ENCODE results near the gene TRMT61A. TPM values are rescaled to one million over a fixed set of nuclear protein-coding genes. Genes with fewer than 3 reads are reported as not detected.

Gene TRMT61A
- total and polyA plus RNA-seq, 2 of the 13 experiments (the other 11 are each of a cell fraction or from before 2014, with no cell fraction given) = 6.5 to 13.6 TPM

DNA sequence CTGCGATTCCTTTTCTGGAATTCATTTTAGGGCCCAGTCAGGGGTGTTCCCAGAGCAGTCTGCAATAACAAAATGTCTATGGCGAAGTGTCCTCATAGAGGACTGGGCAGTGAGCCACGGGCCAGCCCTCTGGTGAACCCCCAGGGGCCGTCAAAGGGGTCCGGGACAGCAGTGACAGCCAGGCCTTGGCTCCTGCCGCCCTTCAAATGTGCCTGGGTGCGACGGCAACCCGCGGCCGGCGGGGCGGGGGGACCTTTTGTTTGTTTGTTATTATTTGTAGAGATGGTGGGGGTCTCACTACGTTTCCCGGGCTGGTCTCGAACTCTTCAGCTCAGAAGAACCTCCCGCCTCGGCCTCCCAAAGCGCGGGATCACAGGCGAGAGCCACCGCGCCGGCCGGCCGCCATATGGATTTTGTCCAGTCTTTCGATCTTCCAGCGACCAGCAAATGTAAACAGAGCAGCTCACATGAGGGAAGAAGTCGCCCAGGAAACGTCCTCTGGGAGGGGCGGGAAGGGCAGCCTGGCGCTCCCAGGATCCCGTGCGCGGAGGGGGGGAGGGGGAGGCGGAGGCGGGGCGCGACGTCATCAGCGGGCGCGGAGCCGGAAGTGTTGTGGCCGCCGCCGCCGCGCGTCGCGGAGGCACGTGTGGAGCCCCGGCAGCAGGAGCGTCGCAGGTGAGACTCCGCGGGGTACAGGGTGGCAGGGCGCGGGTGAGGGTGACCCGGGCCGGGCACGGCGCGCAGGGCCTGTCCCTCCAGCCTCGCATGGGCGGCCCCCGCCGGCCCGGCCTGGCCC lies at the start of gene TRMT61A (continued):
- TF ChIP-seq U2AF2 (IDR thresholded peaks at IDR 0.05; ENCODE audit: low read depth, low read length) (no peak), MXD4 (CRISPR knock-in tag; IDR thresholded peaks at IDR 0.05) (peak; percentile 99), ZNF564 (CRISPR knock-in tag; IDR thresholded peaks at IDR 0.05) (no peak), LCORL (IDR thresholded peaks at IDR 0.05) (no peak), LCORL (CRISPR knock-in tag; IDR thresholded peaks at IDR 0.05) (peak; percentile 55; the same call in 1 of the 2 replicates), SNAI1 (CRISPR knock-in tag; IDR thresholded peaks at IDR 0.05; ENCODE audit: borderline replicate concordance) (peak; percentile 67; the same call in 1 of the 2 replicates), THYN1 (CRISPR knock-in tag; IDR thresholded peaks at IDR 0.05; ENCODE audit: borderline replicate concordance, low read depth) (no peak), ZNF777 (CRISPR knock-in tag; IDR thresholded peaks at IDR 0.05) (0 out of 2 replicates have a peak, but pooled peaks have one; percentile 24), KLF6 (CRISPR knock-in tag; IDR thresholded peaks at IDR 0.05) (peak; percentile 41; the same call in 1 of the 2 replicates), CC2D1A (CRISPR knock-in tag; IDR thresholded peaks at IDR 0.05) (no peak), HMG20A (CRISPR knock-in tag; IDR thresholded peaks at IDR 0.05; ENCODE audit: borderline replicate concordance) (no peak), SIN3B (IDR thresholded peaks at IDR 0.05; ENCODE audit: low read length) (peak; percentile 74)
- TF ChIP-seq, protein P1, sequence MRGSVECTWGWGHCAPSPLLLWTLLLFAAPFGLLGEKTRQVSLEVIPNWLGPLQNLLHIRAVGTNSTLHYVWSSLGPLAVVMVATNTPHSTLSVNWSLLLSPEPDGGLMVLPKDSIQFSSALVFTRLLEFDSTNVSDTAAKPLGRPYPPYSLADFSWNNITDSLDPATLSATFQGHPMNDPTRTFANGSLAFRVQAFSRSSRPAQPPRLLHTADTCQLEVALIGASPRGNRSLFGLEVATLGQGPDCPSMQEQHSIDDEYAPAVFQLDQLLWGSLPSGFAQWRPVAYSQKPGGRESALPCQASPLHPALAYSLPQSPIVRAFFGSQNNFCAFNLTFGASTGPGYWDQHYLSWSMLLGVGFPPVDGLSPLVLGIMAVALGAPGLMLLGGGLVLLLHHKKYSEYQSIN (CRISPR knock-in tag; IDR thresholded peaks at IDR 0.05; ENCODE audit: borderline replicate concordance) = no peak
- TF ChIP-seq, protein P2, sequence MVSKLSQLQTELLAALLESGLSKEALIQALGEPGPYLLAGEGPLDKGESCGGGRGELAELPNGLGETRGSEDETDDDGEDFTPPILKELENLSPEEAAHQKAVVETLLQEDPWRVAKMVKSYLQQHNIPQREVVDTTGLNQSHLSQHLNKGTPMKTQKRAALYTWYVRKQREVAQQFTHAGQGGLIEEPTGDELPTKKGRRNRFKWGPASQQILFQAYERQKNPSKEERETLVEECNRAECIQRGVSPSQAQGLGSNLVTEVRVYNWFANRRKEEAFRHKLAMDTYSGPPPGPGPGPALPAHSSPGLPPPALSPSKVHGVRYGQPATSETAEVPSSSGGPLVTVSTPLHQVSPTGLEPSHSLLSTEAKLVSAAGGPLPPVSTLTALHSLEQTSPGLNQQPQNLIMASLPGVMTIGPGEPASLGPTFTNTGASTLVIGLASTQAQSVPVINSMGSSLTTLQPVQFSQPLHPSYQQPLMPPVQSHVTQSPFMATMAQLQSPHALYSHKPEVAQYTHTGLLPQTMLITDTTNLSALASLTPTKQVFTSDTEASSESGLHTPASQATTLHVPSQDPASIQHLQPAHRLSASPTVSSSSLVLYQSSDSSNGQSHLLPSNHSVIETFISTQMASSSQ (IDR thresholded peaks at IDR 0.05; ENCODE audit: low read depth) = no peak
- TF ChIP-seq, protein P2 (CRISPR knock-in tag; IDR thresholded peaks at IDR 0.05; ENCODE audit: borderline replicate concordance) = no peak
- TF ChIP-seq, protein P3, sequence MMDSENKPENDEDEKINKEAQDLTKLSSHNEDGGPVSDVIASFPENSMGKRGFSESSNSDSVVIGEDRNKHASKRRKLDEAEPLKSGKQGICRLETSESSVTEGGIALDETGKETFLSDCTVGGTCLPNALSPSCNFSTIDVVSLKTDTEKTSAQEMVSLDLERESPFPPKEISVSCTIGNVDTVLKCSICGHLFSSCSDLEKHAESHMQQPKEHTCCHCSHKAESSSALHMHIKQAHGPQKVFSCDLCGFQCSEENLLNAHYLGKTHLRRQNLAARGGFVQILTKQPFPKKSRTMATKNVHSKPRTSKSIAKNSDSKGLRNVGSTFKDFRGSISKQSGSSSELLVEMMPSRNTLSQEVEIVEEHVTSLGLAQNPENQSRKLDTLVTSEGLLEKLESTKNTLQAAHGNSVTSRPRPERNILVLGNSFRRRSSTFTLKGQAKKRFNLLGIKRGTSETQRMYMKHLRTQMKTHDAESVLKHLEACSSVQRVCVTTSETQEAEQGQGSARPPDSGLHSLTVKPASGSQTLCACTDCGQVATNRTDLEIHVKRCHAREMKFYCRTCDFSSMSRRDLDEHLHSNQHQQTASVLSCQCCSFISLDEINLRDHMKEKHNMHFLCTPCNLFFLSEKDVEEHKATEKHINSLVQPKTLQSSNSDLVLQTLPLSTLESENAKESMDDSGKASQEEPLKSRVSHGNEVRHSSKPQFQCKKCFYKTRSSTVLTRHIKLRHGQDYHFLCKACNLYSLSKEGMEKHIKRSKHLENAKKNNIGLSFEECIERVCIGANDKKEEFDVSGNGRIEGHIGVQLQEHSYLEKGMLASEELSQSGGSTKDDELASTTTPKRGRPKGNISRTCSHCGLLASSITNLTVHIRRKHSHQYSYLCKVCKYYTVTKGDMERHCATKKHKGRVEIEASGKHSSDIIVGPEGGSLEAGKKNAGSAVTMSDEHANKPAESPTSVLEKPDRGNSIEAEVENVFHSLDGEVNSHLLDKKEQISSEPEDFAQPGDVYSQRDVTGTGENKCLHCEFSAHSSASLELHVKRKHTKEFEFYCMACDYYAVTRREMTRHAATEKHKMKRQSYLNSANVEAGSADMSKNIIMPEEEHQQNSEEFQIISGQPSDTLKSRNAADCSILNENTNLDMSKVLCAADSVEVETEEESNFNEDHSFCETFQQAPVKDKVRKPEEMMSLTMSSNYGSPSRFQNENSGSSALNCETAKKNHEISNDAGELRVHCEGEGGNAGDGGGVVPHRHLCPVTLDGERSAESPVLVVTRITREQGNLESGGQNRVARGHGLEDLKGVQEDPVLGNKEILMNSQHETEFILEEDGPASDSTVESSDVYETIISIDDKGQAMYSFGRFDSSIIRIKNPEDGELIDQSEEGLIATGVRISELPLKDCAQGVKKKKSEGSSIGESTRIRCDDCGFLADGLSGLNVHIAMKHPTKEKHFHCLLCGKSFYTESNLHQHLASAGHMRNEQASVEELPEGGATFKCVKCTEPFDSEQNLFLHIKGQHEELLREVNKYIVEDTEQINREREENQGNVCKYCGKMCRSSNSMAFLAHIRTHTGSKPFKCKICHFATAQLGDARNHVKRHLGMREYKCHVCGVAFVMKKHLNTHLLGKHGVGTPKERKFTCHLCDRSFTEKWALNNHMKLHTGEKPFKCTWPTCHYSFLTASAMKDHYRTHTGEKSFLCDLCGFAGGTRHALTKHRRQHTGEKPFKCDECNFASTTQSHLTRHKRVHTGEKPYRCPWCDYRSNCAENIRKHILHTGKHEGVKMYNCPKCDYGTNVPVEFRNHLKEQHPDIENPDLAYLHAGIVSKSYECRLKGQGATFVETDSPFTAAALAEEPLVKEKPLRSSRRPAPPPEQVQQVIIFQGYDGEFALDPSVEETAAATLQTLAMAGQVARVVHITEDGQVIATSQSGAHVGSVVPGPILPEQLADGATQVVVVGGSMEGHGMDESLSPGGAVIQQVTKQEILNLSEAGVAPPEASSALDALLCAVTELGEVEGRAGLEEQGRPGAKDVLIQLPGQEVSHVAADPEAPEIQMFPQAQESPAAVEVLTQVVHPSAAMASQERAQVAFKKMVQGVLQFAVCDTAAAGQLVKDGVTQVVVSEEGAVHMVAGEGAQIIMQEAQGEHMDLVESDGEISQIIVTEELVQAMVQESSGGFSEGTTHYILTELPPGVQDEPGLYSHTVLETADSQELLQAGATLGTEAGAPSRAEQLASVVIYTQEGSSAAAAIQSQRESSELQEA (CRISPR knock-in tag; IDR thresholded peaks at IDR 0.05; ENCODE audit: not compliant biosample characterization) = no peak
